ENCODE data around the gene ART4.

Gene ART4

GRCh38 chr12:14850929-14851663, 7.8 kb upstream of the ART4 start:
- DNase-seq (ENCODE audit: low read depth, low spot score) = no peak

GRCh38 chr12:14849661-14850060, 6.3 kb upstream of the ART4 start:
- DNase-seq (ENCODE audit: low read depth, low spot score) = no peak

DNA sequence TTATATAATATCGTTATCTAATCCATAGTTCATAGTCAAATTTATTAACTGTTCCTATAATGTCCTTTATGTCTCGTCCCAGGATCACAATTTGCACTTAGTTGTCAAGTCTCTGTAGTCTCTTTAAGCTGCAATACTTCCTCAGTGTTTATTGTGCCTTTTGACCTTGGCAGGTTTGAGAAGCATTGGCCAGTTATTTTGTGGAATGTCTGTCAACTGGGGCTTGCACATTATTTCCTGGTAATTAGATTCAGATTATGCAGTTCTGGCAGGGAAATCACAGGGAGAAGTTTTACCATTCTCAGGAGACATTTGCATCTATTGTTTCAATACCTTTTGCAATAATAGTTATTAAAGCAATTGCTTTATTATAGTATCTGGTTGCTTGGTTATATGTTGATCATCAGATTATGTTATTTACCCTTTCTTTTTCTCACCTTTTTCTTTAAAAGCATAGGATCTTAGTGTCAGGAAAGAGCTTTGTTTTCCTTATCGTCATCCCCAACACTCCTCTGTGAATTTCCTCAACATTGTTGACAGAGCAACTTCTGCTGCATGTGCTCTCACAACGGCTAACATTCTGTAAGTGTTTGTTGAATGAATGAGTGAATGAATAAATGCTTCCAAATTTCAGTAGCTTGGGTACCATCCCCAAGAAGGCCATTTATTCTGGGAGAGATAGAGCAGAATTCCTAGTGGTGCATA, 3.7 kb upstream of the ART4 start:
- DNase-seq (ENCODE audit: low read depth, low spot score) = no peak

DNA sequence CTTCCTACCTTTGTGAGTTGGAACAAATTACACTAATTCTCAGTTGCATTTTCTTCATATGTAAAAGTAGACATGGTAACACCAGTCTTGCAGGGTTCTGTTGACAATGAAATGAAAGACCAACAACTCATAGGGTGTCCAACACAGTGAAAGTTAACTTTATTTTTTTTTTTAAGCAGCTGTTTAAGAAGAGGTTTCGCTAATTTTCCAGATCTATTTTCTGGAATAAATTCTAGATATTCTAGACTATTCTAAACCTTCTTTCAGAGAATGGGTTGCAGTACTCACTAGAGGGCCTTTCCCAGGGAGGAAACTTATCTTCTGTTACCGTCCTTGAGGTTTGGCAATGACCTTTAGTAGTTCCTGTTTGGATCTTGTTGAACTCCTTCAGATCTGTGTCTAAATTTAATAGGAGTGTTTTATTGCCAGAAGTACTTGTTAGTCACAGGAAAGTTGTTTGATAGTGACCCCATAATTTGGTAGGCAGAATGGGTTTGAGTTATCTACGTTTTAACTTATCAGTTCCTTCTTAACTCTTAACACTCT, 2.8 kb upstream of the ART4 start:
- DNase-seq (ENCODE audit: low read depth, low spot score) = no peak

DNA sequence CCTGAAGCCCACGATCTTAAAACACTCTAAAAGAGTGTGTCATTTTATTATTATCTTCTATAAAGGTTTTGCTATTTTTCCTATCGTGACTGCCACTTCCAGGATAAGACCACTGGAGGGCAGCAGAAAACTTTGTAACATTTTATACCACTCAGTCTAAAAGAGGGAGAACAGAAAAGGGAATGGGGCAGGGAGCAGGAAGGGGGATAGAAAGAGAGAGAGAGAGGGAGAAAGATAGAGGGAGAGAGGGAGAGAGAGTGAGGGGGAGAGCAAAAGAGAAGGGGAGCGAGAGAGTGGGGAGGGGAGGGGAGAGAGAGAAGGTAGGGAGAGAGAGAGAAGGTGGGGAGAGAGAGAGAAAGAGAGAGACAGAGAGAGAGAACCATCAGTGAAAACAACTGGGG, 2.0 kb upstream of the ART4 start:
- no peak for DNase-seq (ENCODE audit: low read depth, low spot score)

DNA sequence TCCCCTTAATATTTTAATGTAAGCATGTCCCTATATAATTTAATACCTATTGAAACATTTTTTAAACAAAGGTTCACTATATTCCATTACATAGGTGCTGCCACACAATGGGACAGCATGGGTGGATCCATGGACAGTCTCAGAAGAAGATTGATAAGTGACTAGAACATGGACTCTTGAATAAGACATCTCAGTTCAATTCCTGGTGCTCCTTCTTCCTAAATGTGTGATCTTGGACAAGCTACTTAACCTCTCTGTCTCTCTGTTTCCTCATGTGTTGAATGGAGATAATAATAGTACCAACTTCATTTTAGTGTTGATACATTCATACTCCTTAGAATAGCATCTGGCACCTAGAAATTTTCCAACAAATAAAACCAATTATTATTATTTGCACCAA, 1.1 kb upstream of the ART4 start:
- no peak for DNase-seq (ENCODE audit: low read depth, low spot score)

GRCh38 chr12:14842315-14842714, 1.0 kb downstream of the ART4 start:
- no peak for DNase-seq (ENCODE audit: low read depth, low spot score)

DNA sequence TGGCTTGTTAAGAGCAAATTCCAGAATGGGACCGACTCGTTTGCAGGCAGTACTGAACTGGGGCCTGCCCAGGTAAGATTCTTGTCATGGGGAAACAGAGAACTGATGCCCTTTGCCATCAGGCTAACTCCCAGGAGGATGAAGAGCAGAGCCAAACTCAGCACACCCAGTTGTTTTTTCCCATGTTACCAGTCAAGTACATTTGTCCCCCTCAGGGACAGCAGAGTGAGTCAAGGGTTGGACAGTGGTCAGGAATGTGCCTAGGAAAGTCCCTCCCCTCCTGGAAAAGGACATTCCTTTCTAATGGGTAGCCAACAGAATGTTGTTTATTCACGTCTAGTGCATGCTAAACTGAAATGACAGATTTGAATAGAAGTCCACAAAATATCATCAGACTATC, 1.6 kb downstream of the ART4 start:
- DNase-seq (ENCODE audit: low read depth, low spot score) = no peak

DNA sequence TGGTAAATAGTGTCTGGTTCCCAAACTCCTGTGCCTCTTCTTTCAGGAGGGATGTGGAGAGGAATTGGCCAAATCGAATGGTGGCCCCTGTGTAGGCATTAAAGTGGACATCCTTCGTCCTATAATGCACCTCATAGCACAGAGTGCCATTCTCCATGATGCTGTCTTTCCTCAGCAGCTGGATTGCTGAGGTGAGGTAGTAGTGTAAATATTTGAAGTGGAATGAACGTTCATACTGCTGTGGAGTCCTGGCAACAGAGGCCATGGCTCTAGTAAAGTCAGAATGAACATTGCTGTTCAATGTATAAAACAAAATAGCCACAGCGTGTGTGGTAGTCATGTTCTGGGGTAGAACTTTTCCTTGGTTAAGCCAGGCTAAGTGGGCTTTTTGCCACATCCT, 2.7 kb downstream of the ART4 start:
- no peak for DNase-seq (ENCODE audit: low read depth, low spot score)

DNA sequence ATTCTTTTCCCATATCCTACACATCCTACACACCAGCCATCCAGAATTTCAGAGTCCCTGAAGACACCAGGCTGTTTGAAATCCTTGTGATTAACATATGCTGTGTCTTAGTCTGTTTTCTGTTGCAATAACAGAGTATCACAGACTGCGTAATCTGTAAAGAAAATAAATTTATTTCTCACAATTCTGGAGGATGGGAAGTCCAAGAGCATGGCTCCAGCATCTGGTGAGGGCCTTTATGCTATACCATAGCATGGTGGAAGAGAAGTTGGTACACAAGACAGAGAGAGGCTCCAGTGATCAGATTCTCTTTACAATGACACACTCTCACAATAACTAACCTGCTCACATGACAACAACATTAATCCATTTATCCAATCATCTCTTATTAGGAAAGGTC, 4.1 kb downstream of the ART4 start:
- DNase-seq (ENCODE audit: low read depth, low spot score) = no peak

DNA sequence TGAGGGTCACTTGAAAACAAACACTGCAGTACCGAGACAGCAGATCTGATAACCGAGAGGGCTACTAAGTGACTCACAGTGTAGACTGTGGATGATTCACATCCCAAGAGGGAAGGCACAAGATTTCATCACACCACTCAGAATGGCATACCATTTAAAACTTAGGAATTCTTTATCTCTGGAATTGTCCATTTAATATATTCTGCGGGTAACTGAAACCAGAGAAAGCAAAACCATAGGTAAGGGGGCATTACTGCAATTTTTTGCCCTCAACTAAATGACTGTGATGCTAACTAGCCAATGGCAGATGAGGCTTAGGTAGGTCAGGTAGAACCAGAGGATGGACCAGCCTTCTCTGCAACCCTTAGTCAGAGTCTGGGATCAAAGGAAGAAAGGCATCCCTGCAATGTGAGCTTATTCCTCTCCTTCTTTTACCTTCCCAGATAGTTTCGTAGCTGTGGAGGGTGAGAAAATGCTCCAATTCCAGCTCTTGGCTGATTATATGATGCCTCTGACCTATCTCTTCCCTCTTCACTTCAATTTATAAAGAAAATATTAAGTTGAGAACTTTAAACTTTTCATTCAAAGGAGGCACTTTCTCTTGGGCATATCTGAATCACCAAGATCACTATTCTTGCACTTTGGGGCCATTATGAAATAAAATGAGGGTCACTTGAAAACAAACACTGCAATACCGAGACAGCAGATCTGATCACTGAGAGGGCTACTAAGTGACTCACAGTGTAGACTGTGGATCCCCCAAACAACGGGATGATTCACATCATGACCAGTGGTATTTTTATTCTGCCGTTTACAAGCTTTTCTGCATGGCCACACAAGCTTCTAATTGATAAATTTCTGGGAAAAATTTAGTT, 6.8 kb downstream of the ART4 start:
- no peak for DNase-seq (ENCODE audit: low read depth, low spot score)

- no peak for DNase-seq (ENCODE audit: low read depth, low spot score)
These were observed 8.8 kb downstream of the ART4 start for GRCh38 chr12:14834509-14834908.

GRCh38 chr12:14833952-14834351, 9.4 kb downstream of the ART4 start:
- no peak for DNase-seq (ENCODE audit: low read depth, low spot score)

DNA sequence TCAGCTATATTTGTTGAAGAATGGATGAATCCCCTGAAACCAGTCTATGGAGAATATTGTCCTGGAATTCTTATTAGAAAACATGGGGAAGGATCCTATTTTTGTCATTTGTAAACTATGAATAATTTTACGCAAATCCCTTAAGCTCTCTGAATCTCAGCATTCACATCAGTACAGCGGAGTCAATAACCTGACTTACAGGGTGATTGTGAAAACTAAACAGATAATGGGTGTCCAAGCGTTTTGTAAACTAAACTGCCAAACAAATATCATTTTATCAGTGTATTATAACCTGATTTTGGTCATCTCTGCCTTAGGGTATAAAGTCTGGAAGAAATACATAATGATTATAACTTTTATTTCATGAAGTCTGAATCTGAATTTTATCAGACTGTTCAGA, 10.0 kb downstream of the ART4 start:
- no peak for DNase-seq (ENCODE audit: low read depth, low spot score)

GRCh38 chr12:14828892-14829291, 14.4 kb downstream of the ART4 start:
- DNase-seq (ENCODE audit: low read depth, low spot score) = no peak

GRCh38 chr12:14827043-14827442, 16.3 kb downstream of the ART4 start:
- no peak for DNase-seq (ENCODE audit: low read depth, low spot score)

- DNase-seq (ENCODE audit: low read depth, low spot score) = no peak
These were observed 16.8 kb downstream of the ART4 start for GRCh38 chr12:14826491-14826890.

DNA sequence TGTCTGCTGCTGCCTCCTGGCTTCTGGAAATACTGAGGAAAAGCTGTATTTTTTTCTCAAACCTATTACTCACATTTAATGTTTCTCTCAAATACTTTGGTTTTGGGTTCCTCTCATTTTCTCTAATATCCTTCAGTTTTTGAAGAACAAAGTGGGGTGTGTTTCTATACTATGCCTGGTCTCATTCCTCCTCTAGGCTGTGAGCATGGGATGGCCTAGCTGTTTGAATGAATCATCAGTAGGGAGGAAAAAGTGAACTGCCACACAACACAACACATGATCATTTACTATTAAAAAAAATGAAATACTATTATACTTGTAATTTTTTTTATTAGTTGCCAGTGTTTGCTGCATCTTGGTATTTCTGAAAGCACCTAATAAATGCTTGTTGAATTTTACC, 18.1 kb downstream of the ART4 start:
- no peak for DNase-seq (ENCODE audit: low read depth, low spot score)

DNA sequence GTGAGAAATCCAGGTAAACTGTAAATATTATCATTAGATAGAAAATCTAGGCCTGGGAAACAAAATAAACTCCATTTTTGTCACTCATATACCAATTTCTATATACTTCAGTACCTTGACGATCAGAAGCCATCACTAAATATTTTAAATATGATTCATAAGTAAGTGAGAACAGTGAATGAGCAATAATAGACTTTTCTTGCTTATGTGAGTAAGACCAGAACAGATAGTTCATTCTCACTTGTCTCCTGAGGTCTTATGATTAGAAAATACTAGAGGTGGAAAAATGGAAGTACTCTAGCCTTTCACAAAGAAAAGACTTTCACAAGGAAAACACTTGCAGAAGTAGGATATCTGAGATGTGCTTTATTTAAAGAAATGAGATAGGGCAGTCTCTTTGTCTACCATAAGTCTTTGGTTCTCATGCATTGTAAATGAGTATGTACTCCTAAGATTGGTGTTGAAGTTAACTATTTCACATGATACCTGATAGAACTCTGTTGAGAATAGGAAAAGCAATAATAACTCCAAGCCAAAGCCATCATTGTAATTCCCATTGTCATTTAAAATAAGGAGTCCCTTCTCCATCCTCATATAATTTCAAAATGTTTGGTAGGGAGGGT, 19.2 kb downstream of the ART4 start:
- DNase-seq (ENCODE audit: low read depth, low spot score) = no peak

GRCh38 chr12:14814014-14814413, 29.3 kb downstream of the ART4 start, which contains the start of gene SMCO3:
TSS of gene SMCO3 (minus strand) at chr12:14814182. CDS start at chr12:14806680, 7,502 bp downstream.
- no peak for DNase-seq (ENCODE audit: low read depth, low spot score)

- DNase-seq (ENCODE audit: low read depth, low spot score) = no peak
These were observed 31.8 kb downstream of the ART4 start for GRCh38 chr12:14811486-14811885.

Measured in smooth muscle cell of the brain vasculature (primary cell).